GM12878 (cell line): ENCODE measurements around the gene DOCK1.

Experiments used
- BCL11A ChIP-seq: IDR thresholded peaks from 2 replicates; pipeline ENCODE4 v1.6.1; 2011; ENCODE audit warnings: low read depth, low read length
- MAX ChIP-seq: IDR thresholded peaks from 2 replicates; pipeline ENCODE4 v1.6.1; 2012; ENCODE audit warnings: low read depth, low read length, improper control_type of control experiment
- YY1 ChIP-seq: IDR thresholded peaks from 2 replicates; pipeline ENCODE4 v1.6.1; 2011; ENCODE audit warnings: low read depth, mild to moderate bottlenecking, low read length
- TF ChIP-seq, protein P1 (sequence below): IDR thresholded peaks from 2 replicates; pipeline ENCODE4 v1.6.1; 2011; ENCODE audit warnings: low read depth, low read length, improper control_type of control experiment, borderline replicate concordance

GRCh38 chr10:127349737-127350136, 444.5 kb downstream of the DOCK1 start:
- TF ChIP-seq MAX: no peak
- TF ChIP-seq, protein P1, sequence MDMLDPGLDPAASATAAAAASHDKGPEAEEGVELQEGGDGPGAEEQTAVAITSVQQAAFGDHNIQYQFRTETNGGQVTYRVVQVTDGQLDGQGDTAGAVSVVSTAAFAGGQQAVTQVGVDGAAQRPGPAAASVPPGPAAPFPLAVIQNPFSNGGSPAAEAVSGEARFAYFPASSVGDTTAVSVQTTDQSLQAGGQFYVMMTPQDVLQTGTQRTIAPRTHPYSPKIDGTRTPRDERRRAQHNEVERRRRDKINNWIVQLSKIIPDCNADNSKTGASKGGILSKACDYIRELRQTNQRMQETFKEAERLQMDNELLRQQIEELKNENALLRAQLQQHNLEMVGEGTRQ: no peak
- no peak for TF ChIP-seq YY1
- no peak for TF ChIP-seq BCL11A
